Jurkat, Clone E6-1 (cell line): ENCODE data around the gene FAM180B.

Experiments
- DNase-seq: peaks from one replicate; pipeline ENCODE4 v3.0.0-alpha.2; 2011; ENCODE audit warnings: low read depth, low spot score
- H3K4me3 ChIP-seq: 2 replicates; pipeline ENCODE4 v1.5.1; 2011; ENCODE audit warnings: mild to moderate bottlenecking, low read length, control low read depth, moderate library complexity

FAM180B gene

GRCh38 chr11:47565340-47566148 is 20.9 kb upstream of the FAM180B start, which contains the start of gene PTPMT1:
Gene PTPMT1, plus strand, starts transcription at chr11:47565599. Its CDS starts 24 bp downstream, at chr11:47565623.
- H3K4me3 ChIP-seq: peak within 1 kb of the TSS; percentile 64
- DNase-seq: no peak

- peak overlapping the region; percentile 64 for H3K4me3 ChIP-seq
- DNase-seq: no peak
Observed at GRCh38 chr11:47566149-47566698, 20.3 kb upstream of the FAM180B start.

DNA sequence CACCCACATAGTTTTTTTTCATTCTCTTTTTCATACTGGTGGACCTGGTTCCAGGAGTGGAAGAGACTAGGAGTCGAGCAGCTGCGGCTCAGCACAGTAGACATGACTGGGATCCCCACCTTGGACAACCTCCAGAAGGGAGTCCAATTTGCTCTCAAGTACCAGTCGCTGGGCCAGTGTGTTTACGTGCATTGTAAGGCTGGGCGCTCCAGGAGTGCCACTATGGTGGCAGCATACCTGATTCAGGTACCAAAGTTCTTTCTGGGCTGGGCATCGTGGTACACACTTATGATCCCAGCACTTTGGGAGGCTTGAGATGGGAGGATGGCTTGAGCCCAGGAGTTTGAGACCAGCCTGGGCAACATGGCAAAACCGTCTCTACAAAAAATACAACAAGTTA is 16.8 kb upstream of the FAM180B start:
- no peak for DNase-seq
- no peak overlapping the region for H3K4me3 ChIP-seq

- no peak for DNase-seq
- no peak overlapping the region for H3K4me3 ChIP-seq
Observed at GRCh38 chr11:47570651-47571356, 15.7 kb upstream of the FAM180B start.

DNA sequence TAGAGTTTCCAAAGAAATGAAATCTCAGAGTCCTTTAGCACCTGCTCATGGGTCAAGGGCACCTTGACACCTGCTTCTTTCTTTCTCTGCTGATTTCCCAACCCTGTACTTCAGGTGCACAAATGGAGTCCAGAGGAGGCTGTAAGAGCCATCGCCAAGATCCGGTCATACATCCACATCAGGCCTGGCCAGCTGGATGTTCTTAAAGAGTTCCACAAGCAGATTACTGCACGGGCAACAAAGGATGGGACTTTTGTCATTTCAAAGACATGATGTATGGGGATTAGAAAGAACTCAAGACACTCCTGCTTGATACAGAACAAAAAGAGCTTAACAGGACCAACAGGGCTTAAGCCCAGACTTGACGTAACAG is 15.1 kb upstream of the FAM180B start:
- DNase-seq: no peak
- no peak overlapping the region for H3K4me3 ChIP-seq

DNA sequence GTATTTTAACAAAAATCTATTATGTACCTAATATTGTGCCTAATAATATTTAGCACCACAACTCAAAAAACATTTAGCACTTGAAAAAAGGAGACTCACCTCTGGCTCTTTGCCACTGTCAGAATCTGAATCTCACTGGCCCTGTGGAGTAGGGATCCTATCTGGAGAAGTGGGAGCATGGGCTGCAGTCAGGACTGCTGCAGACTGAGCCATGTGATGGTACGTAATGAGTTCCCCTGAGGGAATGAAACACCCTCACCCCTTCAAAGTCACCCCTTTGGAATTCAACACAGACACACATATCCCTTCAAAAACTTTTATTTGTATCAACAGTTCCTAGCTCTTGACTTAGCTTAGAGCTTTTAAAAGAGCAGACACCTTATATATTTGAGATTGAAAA is 14.6 kb upstream of the FAM180B start:
- no peak overlapping the region for H3K4me3 ChIP-seq
- DNase-seq: no peak

- DNase-seq: no peak
- no peak overlapping the region for H3K4me3 ChIP-seq
Observed at GRCh38 chr11:47572715-47573255, 13.7 kb upstream of the FAM180B start.

DNA sequence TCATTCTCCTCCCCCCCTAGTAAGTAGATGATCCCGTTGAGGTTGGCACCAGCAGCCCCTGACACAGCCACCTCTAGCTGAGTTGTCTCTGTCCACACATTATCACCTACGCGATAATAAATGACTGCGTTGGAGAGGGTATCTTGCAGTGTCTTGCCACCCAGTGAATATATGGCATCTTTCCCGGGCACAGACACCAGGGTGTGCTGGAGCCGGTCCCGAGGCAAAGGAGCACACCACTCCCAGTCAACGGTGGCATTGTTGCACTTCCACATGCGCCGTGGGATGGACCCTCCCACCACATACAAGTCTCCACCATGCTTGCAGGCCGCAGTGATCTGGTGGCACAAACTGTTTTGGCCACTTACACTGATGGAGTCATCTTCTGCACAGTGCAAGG is 13.2 kb upstream of the FAM180B start:
- no peak for DNase-seq
- no peak overlapping the region for H3K4me3 ChIP-seq

DNA sequence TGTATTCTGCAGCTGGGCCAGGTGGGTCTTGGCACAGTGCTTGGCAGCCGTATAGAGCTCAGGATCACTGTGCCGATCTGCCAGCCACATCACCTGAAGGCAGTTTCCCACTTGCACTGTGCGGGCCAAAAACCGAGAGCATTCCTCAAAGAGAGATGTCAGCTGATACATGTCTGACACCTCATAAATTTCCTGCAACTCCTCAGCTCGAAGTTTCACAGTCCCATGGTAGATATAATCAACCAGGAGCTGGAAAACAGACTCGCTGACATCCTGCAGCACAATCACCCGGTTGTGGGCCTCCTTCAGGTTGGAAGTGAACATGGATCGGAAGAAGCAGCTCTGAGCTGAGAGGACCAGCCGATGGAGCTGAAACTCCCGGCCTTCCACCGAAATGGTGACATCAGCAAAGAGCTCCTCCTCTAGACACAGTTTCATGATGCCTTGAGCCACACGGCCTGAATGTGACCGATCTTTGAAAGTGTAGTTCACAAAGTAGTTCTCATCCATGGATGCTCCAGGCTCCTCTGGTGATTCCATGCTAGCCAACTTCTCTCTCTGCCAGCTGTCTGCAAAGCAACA is 8.9 kb upstream of the FAM180B start:
- DNase-seq: no peak
- peak overlapping the region; percentile 81 for H3K4me3 ChIP-seq

DNA sequence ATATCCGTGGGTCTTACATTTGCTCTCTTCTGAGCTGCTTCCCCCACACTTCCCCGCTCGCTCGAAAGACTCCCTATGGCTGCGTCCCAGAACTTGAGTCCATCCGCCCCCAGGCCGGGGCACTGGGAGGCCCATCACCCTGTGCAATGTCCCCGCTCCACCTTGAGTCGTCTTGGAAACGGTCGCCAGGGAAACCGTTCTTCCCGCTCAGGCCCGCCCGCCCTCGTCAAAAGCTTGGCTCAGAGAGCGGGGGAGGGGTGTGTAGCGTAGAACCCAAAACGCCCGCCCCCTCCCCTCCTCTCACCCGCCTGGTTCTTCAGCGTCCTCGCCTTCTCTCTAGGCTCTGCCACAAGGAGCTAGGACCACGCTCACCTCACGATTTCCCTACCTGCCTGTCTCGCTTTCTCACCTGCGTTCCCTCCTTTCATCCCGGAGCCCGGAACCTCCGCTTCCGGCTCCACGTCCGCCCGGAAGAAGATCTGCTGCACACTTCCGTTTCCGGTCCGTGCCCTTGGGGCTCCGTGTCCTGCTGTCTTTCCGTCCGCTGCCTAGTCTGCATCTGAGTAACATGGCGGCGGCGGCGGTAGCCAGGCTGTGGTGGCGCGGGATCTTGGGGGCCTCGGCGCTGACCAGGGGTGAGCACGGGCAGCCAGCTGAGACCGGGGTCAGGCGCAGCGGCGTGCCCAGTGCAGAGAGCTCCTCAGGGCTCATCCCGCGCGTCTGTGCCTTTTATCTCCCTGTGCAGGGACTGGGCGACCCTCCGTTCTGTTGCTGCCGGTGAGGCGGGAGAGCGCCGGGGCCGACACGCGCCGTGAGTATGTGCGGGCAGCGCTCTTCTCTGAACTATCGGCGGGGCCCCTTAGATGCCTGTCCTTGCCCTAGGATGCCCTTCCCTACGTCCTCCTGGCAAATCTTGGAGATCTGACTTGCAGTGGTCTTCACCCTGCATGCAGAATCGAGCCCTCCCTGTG is 7.7 kb upstream of the FAM180B start, which contains the start of the genes KBTBD4 and NDUFS3:
KBTBD4 (minus strand) TSS at position 447 of the 971 bp plus-strand sequence; CDS start at position 428, 19 bp downstream.
NDUFS3 (plus strand) TSS at position 551 of the 971 bp plus-strand sequence; CDS start at position 569, 18 bp downstream.
- H3K4me3 ChIP-seq: peak within 1 kb of the TSS; percentile 81
- DNase-seq: peak; percentile 89

DNA sequence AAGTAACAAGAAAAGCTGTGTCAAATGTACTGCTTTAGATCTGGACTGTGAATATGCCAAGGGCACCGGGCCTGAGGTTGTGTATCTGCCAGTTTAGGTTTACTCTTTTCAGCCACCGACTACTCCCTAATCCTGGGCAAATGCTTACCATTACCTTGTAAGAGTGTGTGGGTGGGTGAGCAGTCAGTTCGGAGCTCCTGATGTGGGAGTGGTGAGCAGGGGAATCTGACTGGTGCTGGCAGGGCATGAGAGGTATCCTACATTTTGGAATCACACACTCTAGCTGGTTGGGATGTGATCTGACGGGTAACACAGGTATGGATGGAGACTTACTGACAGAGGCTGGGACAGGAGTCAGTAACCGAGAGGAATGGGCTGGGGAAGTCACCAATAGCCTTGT is 2.6 kb upstream of the FAM180B start:
- no peak for DNase-seq
- H3K4me3 ChIP-seq: no peak overlapping the region

GRCh38 chr11:47587039-47587716 is 700 bp downstream of the FAM180B start:
- H3K4me3 ChIP-seq: no peak overlapping the region
- DNase-seq: no peak

GRCh38 chr11:47587723-47588326 is 1.3 kb downstream of the FAM180B start:
- H3K4me3 ChIP-seq: no peak overlapping the region
- no peak for DNase-seq

GRCh38 chr11:47589118-47589517 is 2.6 kb downstream of the FAM180B start:
- no peak overlapping the region for H3K4me3 ChIP-seq
- no peak for DNase-seq

DNA sequence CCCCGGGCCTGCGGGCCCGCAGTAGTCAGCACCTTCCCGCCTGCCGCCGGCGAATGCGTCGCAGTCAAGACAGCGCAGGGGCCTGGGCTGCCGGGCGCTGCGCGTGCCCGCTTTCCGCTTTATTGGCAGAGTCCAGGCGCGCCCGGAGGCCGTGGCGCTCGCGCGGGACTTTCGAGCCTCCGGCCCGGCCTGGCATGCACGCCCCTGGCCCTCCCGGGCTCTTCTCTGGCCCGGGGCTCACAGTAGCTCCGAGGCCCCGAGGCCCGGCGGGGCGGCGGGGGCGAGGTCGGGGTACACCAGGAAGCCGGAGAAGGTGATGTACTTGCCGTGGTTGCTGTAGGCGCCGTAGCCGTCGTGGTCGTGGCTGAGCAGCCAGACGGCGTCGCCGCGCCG is 3.1 kb downstream of the FAM180B start:
- no peak overlapping the region for H3K4me3 ChIP-seq
- DNase-seq: no peak

- no peak overlapping the region for H3K4me3 ChIP-seq
- DNase-seq: no peak
Observed at GRCh38 chr11:47589977-47590861, 3.7 kb downstream of the FAM180B start.
